ENCODE results near the gene TANC2.

DNA sequence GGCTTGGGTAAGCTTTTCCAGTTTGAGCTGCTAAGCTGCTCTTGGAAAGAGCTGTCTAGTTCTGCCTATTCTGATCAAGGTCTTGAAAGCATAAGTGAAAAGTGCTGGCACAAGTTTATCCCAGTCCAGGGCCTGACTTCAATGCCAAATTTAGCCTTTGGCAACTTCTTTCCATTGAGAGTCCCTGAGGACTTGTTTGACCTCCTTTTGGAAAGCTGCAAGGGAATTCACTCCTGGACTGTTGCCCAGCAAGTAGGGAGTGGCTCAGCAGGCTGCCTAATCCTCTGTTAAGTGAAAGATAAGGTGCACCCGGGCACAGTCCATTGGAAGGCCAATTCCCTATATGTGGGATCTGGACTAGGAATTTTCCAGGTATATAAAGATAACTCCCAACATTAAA is 16.0 kb upstream of the TANC2 start:
- TF ChIP-seq SP1 (IDR thresholded peaks at IDR 0.05; ENCODE audit: low read depth), result peak; percentile 30; the same call in 1 of the 2 replicates
- no peak for TF ChIP-seq EZH2phosphoT487 (IDR thresholded peaks at IDR 0.05; ENCODE audit: borderline replicate concordance)
- no peak for TF ChIP-seq EZH2 (IDR thresholded peaks at IDR 0.05)
- TF ChIP-seq JUND (IDR thresholded peaks at IDR 0.05), result no peak
- TF ChIP-seq TCF7L2 (IDR thresholded peaks at IDR 0.05; ENCODE audit: borderline replicate concordance, extremely low read depth, insufficient read depth, insufficient read length), result peak; percentile 35
- TF ChIP-seq, protein P1, sequence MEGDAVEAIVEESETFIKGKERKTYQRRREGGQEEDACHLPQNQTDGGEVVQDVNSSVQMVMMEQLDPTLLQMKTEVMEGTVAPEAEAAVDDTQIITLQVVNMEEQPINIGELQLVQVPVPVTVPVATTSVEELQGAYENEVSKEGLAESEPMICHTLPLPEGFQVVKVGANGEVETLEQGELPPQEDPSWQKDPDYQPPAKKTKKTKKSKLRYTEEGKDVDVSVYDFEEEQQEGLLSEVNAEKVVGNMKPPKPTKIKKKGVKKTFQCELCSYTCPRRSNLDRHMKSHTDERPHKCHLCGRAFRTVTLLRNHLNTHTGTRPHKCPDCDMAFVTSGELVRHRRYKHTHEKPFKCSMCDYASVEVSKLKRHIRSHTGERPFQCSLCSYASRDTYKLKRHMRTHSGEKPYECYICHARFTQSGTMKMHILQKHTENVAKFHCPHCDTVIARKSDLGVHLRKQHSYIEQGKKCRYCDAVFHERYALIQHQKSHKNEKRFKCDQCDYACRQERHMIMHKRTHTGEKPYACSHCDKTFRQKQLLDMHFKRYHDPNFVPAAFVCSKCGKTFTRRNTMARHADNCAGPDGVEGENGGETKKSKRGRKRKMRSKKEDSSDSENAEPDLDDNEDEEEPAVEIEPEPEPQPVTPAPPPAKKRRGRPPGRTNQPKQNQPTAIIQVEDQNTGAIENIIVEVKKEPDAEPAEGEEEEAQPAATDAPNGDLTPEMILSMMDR (IDR thresholded peaks at IDR 0.05 in 2 of 3, conservative IDR thresholded peaks at IDR 0.05 in 1 of 3; ENCODE audit: borderline replicate concordance in 1 of 3, insufficient read depth in 1 of 3, low read depth in 2 of 3, low read length in 2 of 3), result no peak
- no peak for TF ChIP-seq POLR2A (IDR thresholded peaks at IDR 0.05; ENCODE audit: borderline replicate concordance, extremely low read depth, insufficient read depth, insufficient read length)
- peak; percentile 33; the same call in 1 of the 2 replicates for TF ChIP-seq POLR2AphosphoS5 (IDR thresholded peaks at IDR 0.05; ENCODE audit: low read depth, low read length)
- TF ChIP-seq, protein P2, sequence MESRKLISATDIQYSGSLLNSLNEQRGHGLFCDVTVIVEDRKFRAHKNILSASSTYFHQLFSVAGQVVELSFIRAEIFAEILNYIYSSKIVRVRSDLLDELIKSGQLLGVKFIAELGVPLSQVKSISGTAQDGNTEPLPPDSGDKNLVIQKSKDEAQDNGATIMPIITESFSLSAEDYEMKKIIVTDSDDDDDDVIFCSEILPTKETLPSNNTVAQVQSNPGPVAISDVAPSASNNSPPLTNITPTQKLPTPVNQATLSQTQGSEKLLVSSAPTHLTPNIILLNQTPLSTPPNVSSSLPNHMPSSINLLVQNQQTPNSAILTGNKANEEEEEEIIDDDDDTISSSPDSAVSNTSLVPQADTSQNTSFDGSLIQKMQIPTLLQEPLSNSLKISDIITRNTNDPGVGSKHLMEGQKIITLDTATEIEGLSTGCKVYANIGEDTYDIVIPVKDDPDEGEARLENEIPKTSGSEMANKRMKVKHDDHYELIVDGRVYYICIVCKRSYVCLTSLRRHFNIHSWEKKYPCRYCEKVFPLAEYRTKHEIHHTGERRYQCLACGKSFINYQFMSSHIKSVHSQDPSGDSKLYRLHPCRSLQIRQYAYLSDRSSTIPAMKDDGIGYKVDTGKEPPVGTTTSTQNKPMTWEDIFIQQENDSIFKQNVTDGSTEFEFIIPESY (IDR thresholded peaks at IDR 0.05; ENCODE audit: extremely low read depth, insufficient replicate concordance, low read length), result no peak

Data from HCT116 (cell line).